Measurements from ENCODE around the gene OR4B1.

OR4B1 gene

DNA sequence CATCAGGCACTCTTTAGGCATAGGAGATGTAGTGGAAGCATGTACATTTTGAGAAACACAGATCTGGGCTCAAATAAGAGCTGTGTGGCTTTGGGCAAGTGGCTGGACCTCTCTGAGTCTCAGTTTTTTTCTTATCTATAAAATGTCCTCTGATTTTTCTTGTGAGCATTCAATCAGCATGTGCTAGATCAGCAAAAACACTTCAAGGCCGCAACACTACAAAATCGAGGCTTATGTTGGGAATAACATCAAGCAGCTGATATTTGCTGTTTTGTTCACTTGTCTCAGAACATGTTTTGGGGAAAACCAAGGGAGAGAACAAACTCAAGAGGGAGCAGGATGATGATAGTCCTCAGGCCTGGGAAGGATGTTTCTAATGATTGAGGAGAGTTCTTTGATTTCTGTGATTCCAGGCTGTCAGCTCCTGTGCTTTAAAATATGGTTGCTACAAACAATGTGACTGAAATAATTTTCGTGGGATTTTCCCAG lies 46.9 kb downstream of the OR4B1 start, which contains the start of gene OR4X1:
Gene OR4X1 (plus strand): TSS at position 439 of the 489 bp plus-strand sequence. CDS start 0 bp downstream, at position 439.
- DNase-seq: no peak

Measured in suppressor macrophage treated with lipopolysaccharide for 1 hour (primary cell).